ENCODE data around the gene PRAMEF13.
"Not testable (repeated sequence)": the region's sequence is repeated elsewhere in the genome, so short reads cannot be mapped to it uniquely, and the experiment has no call there.

Gene PRAMEF13

GRCh38 chr1:13165531-13165930 is 35.7 kb downstream of the PRAMEF13 start, which contains the start of gene HNRNPCL4:
TSS of gene HNRNPCL4 (minus strand) at chr1:13165631. CDS start at chr1:13165467, 164 bp downstream.
- DNase-seq, result not testable (repeated sequence)

GRCh38 chr1:13155909-13156308 is 45.3 kb downstream of the PRAMEF13 start, which contains the start of gene PRAMEF26:
TSS of gene PRAMEF26 (minus strand) at chr1:13156009. CDS start at chr1:13153095, 2,914 bp downstream.
- DNase-seq, result not testable (repeated sequence)
